ENCODE data around the gene CXADR. TPM values are rescaled to one million over a fixed set of nuclear protein-coding genes. Genes with fewer than 3 reads are reported as not detected.
"Not testable (repeated sequence)": the region's sequence is repeated elsewhere in the genome, so short reads cannot be mapped to it uniquely, and the experiment has no call there.

Gene CXADR
- polyA plus RNA-seq (2013, experiment 1 of 4), result 139 TPM
- 166 TPM for polyA plus RNA-seq (2013, experiment 2 of 4)
- 112 TPM for polyA plus RNA-seq (2013, experiment 3 of 4)
- polyA plus RNA-seq (2013, experiment 4 of 4), result 131 TPM

DNA sequence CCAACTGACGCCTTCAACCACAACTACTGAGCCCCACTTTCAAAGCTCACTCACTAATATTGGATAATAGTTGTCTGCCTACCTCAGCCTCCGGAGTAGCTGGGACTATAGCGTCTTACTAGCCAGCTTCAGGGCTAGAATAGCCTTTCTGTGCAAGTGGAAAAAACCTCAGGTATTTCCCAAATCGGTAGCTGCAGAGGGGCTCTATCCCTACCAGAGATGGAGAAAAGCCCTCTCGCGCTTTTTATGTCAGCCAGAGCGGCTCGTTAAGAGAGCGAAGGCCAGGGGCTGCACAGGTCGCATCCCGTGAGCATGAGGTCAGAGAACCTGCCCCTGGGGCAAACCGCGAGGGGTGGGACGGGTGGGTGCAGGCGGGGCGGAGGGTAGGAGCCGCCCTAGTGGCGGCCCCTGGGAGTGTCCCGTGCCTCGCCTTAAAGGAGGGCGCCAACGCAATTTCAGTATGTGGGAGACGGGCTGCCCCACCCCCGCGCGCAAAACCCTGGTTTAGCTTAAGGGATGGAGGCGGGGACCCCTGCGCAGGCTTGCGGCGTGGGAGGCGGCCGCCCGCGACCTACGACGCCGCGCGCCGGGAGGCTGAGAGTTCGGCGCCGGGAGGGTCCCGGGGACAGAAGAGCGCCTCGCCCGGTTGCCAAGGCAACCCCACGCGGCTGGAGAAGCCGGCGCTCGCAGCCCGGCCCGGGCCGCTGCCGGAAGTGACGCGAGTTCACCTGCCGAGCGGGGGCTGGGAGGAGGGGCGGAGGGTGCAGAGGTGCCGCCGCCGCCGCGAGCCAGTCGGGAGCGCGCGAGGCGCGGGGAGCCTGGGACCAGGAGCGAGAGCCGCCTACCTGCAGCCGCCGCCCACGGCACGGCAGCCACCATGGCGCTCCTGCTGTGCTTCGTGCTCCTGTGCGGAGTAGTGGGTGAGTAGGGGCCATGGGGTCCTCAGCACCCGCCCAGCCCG lies at the start of gene CXADR:
TSS of gene CXADR (plus strand) at position 791 of the 961 bp plus-strand sequence. CDS start at position 878, 87 bp downstream.
- Histone ChIP-seq H3K9me3 (ENCODE audit: control insufficient read depth, low read length) (no peaks in the 10 kb centered on the region), H3K27ac (ENCODE audit: insufficient read depth, low read depth, low read length, poor library complexity, severe bottlenecking) (peak within 1 kb of the TSS; percentile 82), H3K4me1 (ENCODE audit: control insufficient read depth, insufficient read depth, low read length) (peaks cover 4% of the 10 kb centered on the region), H3K36me3 (ENCODE audit: control insufficient read depth, insufficient read depth, low read length) (no peaks in the 10 kb centered on the region), H3K27me3 (ENCODE audit: control insufficient read depth, insufficient read depth, low read length, poor library complexity, severe bottlenecking) (no peaks in the 10 kb centered on the region), H3K4me3 (ENCODE audit: insufficient read depth, low read depth, low read length) (peak within 1 kb of the TSS; percentile 96)
- WGBS, 2 experiments, result 1% methylated on average over 83 of the region's 83 CpGs

DNA sequence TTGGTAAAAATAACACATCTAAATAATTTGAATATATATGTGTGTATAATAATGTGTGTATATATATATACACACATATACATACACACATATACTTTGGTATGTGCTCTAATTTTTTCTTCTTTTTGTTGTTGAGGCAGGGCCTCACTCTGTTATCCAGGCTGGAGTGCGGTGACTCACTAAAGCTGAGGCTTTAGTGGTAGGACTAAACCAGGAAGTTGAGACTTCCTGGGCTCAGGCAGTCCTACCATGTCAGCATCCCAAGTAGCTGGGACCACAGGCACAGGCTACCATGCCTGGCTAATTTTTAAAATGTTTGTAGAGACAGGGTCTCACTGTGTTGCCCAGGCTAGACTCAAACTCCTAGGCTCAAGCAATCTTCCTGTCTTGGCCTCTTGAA lies 46.7 kb upstream of the CXADR start:
- H3K4me3 ChIP-seq (ENCODE audit: insufficient read depth, low read depth, low read length), result no peak overlapping the region
- 89 to 92% methylated on average over 1 of the region's 1 CpG for WGBS, 2 experiments
- H3K27ac ChIP-seq (ENCODE audit: insufficient read depth, low read depth, low read length, poor library complexity, severe bottlenecking), result no peak overlapping the region
- H3K36me3 ChIP-seq (ENCODE audit: control insufficient read depth, insufficient read depth, low read length), result no peaks in the 10 kb centered on the region
- H3K9me3 ChIP-seq (ENCODE audit: control insufficient read depth, low read length), result no peaks in the 10 kb centered on the region
- peaks cover 14% of the 10 kb centered on the region for H3K4me1 ChIP-seq (ENCODE audit: control insufficient read depth, insufficient read depth, low read length)
- H3K27me3 ChIP-seq (ENCODE audit: control insufficient read depth, insufficient read depth, low read length, poor library complexity, severe bottlenecking), result no peaks in the 10 kb centered on the region

DNA sequence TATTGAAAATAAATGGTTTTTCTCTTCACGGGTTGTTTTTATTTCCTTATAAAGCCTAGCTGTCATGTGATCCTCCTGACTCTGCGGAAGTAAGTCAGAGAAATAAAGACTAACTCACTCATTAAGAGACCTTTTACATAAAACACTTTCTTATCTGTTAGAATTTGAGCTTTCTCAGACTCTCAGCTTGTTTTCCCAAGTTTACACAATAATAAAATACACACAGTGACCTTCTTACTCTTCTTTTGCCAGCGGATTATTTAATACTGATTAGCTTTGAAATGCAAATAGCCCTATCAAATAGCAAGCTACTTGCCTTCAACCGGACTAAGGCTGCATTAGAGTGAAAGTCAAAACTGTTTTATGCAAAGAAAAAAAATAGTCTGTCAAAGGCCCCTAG lies 45.5 kb upstream of the CXADR start:
- Histone ChIP-seq H3K4me1 (ENCODE audit: control insufficient read depth, insufficient read depth, low read length) (peaks cover 14% of the 10 kb centered on the region), H3K27ac (ENCODE audit: insufficient read depth, low read depth, low read length, poor library complexity, severe bottlenecking) (no peak overlapping the region), H3K36me3 (ENCODE audit: control insufficient read depth, insufficient read depth, low read length) (no peaks in the 10 kb centered on the region), H3K27me3 (ENCODE audit: control insufficient read depth, insufficient read depth, low read length, poor library complexity, severe bottlenecking) (no peaks in the 10 kb centered on the region), H3K4me3 (ENCODE audit: insufficient read depth, low read depth, low read length) (peak overlapping the region; percentile 20), H3K9me3 (ENCODE audit: control insufficient read depth, low read length) (no peaks in the 10 kb centered on the region)
- 1 to 3% methylated on average over 4 of the region's 4 CpGs for WGBS, 2 experiments

DNA sequence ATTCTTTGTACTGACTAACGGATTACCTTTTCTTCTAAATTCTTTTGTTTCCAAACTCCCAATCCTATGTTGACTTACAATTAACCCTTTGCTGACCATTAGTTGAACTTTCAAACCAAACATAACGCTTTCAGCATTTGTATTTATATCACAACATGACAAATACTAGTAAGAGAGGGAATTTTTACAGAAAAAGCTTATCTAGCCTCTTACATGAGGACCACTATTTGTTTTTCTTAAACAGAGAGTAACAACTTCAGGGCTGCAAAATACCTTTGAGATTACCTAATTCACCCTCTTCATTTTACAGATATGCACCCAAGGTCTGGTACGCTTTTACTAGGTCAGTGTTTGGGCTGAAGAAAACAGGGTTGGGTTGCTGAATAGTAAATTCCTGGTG lies 45.0 kb upstream of the CXADR start:
- Histone ChIP-seq H3K4me3 (ENCODE audit: insufficient read depth, low read depth, low read length) (peak overlapping the region; percentile 20), H3K27me3 (ENCODE audit: control insufficient read depth, insufficient read depth, low read length, poor library complexity, severe bottlenecking) (no peaks in the 10 kb centered on the region), H3K4me1 (ENCODE audit: control insufficient read depth, insufficient read depth, low read length) (peaks cover 14% of the 10 kb centered on the region), H3K9me3 (ENCODE audit: control insufficient read depth, low read length) (no peaks in the 10 kb centered on the region), H3K36me3 (ENCODE audit: control insufficient read depth, insufficient read depth, low read length) (no peaks in the 10 kb centered on the region), H3K27ac (ENCODE audit: insufficient read depth, low read depth, low read length, poor library complexity, severe bottlenecking) (no peak overlapping the region)
- 23% methylated on average over 3 of the region's 3 CpGs for WGBS, 2 experiments

DNA sequence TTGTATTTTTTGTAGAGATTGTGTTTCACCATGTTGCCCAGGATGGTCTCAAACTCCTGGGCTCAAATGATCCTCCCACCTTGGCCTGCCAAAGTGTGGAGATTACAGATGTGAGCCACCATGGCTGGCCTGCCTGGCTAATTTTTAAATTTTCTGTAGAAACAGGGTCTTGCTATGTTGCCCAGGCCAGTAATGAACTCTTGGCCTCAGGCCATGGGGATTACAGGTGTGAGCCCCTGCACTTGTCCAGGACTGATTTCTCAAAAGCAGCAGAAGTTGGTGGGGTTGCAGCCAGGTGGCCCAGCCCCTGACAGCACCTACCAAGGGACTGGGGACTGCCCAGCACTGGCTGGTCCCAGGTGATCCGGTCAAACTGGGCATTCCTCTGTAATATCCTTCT lies 44.1 kb upstream of the CXADR start:
- Histone ChIP-seq H3K4me3 (ENCODE audit: insufficient read depth, low read depth, low read length) (no peak overlapping the region), H3K4me1 (ENCODE audit: control insufficient read depth, insufficient read depth, low read length) (peaks cover 10% of the 10 kb centered on the region), H3K36me3 (ENCODE audit: control insufficient read depth, insufficient read depth, low read length) (no peaks in the 10 kb centered on the region), H3K27me3 (ENCODE audit: control insufficient read depth, insufficient read depth, low read length, poor library complexity, severe bottlenecking) (no peaks in the 10 kb centered on the region), H3K27ac (ENCODE audit: insufficient read depth, low read depth, low read length, poor library complexity, severe bottlenecking) (no peak overlapping the region), H3K9me3 (ENCODE audit: control insufficient read depth, low read length) (no peaks in the 10 kb centered on the region)
- WGBS, 2 experiments, result 95 to 97% methylated on average over 1 of the region's 1 CpG

DNA sequence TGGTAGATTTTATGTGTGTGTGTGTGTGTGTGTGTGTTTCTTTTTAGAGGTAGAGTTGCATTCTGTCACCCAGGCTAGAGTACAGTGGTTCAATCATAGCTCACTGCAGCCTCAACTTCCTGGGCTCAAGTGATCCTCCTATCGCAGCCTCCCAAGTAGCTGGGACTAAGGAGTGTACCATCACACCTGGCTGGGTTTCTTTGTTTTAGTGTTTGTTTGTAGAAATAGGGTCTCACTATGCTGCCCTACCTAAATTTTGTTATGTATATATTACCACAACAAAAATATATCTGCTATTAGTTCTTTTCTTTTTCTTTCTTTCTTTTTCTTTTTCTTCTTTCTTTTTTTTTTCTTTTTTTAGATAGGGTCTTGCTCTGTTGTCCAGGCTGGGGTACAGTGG lies 43.1 kb upstream of the CXADR start:
- H3K9me3 ChIP-seq (ENCODE audit: control insufficient read depth, low read length), result no peaks in the 10 kb centered on the region
- peaks cover 6% of the 10 kb centered on the region for H3K4me1 ChIP-seq (ENCODE audit: control insufficient read depth, insufficient read depth, low read length)
- no peak overlapping the region for H3K27ac ChIP-seq (ENCODE audit: insufficient read depth, low read depth, low read length, poor library complexity, severe bottlenecking)
- H3K4me3 ChIP-seq (ENCODE audit: insufficient read depth, low read depth, low read length), result no peak overlapping the region
- no peaks in the 10 kb centered on the region for H3K36me3 ChIP-seq (ENCODE audit: control insufficient read depth, insufficient read depth, low read length)
- WGBS, 2 experiments, result 82 to 93% methylated on average over 1 of the region's 1 CpG
- no peaks in the 10 kb centered on the region for H3K27me3 ChIP-seq (ENCODE audit: control insufficient read depth, insufficient read depth, low read length, poor library complexity, severe bottlenecking)

DNA sequence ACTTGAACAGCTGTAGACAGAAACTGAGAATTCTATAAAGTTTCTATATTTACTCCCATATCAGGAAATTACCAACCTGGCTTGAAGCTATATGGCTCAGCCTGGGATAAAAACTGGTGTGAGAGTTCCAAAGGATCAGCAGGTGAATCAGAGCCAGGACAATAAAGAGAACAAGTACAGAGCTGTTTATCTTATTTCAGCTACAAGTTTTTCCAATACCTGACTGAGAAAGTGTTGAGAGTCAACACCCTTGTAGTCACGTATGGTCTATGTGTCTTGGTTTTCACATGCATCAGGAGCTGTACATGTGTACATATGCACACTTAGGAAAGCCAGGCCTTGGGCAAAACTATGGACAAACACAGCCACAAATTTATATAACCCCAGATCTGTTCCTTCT lies 40.7 kb upstream of the CXADR start:
- no peaks in the 10 kb centered on the region for H3K27me3 ChIP-seq (ENCODE audit: control insufficient read depth, insufficient read depth, low read length, poor library complexity, severe bottlenecking)
- H3K4me1 ChIP-seq (ENCODE audit: control insufficient read depth, insufficient read depth, low read length), result peaks cover 6% of the 10 kb centered on the region
- no peak overlapping the region for H3K27ac ChIP-seq (ENCODE audit: insufficient read depth, low read depth, low read length, poor library complexity, severe bottlenecking)
- H3K9me3 ChIP-seq (ENCODE audit: control insufficient read depth, low read length), result no peaks in the 10 kb centered on the region
- no peak overlapping the region for H3K4me3 ChIP-seq (ENCODE audit: insufficient read depth, low read depth, low read length)
- 87 to 96% methylated on average over 1 of the region's 1 CpG for WGBS, 2 experiments
- H3K36me3 ChIP-seq (ENCODE audit: control insufficient read depth, insufficient read depth, low read length), result no peaks in the 10 kb centered on the region

DNA sequence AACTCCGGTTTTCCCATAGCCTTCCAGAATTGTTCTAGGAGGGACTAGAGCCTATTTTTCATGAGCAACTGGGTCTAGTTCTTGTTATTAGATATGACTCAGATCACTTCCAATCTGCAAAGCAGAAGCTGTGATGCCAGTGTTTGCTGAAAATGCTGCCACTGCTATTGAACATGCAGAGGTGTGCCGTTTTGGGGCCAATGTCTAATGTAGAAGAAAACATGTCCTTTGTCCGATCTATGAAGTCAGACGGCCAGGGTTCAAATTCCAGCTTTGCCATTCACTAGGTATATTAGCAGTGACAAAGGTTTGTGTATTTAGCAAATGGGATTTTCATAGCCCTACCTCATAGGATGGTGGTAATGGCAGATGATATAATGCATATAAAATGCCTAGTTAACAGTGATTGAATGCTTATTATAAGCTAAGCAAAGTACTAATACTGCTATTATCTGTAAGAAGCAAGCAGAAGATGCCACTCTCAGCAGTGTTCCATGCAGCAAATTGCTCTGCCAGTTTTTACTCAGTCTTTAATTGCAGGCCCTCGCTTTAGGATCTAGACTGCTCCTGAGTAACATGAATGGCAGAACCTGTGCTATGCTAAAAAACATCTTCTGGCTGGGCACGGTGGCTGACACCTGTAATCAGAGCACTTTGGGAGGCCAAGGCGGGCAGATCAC lies 40.1 kb upstream of the CXADR start:
- peaks cover 4% of the 10 kb centered on the region for H3K4me1 ChIP-seq (ENCODE audit: control insufficient read depth, insufficient read depth, low read length)
- no peaks in the 10 kb centered on the region for H3K36me3 ChIP-seq (ENCODE audit: control insufficient read depth, insufficient read depth, low read length)
- H3K27ac ChIP-seq (ENCODE audit: insufficient read depth, low read depth, low read length, poor library complexity, severe bottlenecking), result no peak overlapping the region
- 92 to 94% methylated on average over 7 of the region's 7 CpGs for WGBS, 2 experiments
- H3K27me3 ChIP-seq (ENCODE audit: control insufficient read depth, insufficient read depth, low read length, poor library complexity, severe bottlenecking), result no peaks in the 10 kb centered on the region
- H3K9me3 ChIP-seq (ENCODE audit: control insufficient read depth, low read length), result no peaks in the 10 kb centered on the region
- H3K4me3 ChIP-seq (ENCODE audit: insufficient read depth, low read depth, low read length), result no peak overlapping the region

DNA sequence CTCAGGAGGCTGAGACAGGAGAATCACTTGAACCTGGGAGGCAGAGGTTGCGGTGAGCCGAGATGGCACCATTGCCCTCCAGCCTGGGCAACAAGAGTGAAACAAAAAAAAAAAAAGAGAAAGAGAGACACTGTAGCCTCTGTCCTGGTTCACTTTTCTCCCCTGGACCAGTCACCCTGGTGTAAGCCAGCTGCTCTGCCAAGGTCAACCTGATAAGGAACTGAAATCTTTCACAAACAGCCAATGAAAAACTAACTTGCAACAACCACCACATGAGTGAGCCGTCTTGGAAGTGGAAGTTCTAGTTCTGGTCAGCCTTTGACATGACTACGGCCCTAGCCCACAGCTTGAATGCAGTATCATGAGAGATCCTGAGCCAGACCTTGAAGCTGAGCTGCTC lies 36.8 kb upstream of the CXADR start:
- H3K9me3 ChIP-seq (ENCODE audit: control insufficient read depth, low read length), result no peaks in the 10 kb centered on the region
- no peaks in the 10 kb centered on the region for H3K36me3 ChIP-seq (ENCODE audit: control insufficient read depth, insufficient read depth, low read length)
- no peaks in the 10 kb centered on the region for H3K27me3 ChIP-seq (ENCODE audit: control insufficient read depth, insufficient read depth, low read length, poor library complexity, severe bottlenecking)
- no peak overlapping the region for H3K4me3 ChIP-seq (ENCODE audit: insufficient read depth, low read depth, low read length)
- WGBS, 2 experiments, result 94% methylated on average over 4 of the region's 4 CpGs
- H3K27ac ChIP-seq (ENCODE audit: insufficient read depth, low read depth, low read length, poor library complexity, severe bottlenecking), result no peak overlapping the region
- no peaks in the 10 kb centered on the region for H3K4me1 ChIP-seq (ENCODE audit: control insufficient read depth, insufficient read depth, low read length)

DNA sequence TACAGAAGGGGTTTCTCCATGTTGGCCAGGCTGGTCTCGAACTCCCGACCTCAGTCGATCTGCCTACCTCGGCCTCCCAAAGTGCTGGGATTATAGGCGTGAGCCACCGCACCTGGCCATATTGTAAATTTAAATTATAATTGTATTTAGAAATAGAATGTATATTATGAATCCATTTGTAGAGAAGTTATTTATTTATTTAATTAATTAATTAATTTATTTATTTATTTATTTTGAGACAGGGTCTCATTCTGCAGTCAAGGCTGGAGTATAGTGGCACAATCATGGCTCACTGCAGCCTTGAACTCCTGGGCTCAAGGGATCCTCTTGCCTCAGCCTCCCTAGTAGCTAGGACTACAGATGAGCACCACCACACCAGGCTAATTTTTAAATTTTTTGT lies 34.7 kb upstream of the CXADR start:
- WGBS, 2 experiments, result 97 to 99% methylated on average over 4 of the region's 6 CpGs
- H3K27me3 ChIP-seq (ENCODE audit: control insufficient read depth, insufficient read depth, low read length, poor library complexity, severe bottlenecking); H3K9me3 ChIP-seq (ENCODE audit: control insufficient read depth, low read length); H3K4me1 ChIP-seq (ENCODE audit: control insufficient read depth, insufficient read depth, low read length); H3K27ac ChIP-seq (ENCODE audit: insufficient read depth, low read depth, low read length, poor library complexity, severe bottlenecking); H3K4me3 ChIP-seq (ENCODE audit: insufficient read depth, low read depth, low read length); H3K36me3 ChIP-seq (ENCODE audit: control insufficient read depth, insufficient read depth, low read length): not testable (repeated sequence)
